Measurements from ENCODE around the gene ACTL6B. TPM values are rescaled to one million over a fixed set of nuclear protein-coding genes. Genes with fewer than 3 reads are reported as not detected.

ACTL6B gene
- total and polyA plus RNA-seq, 7 experiments from 2014 or later, result not detected

GRCh38 chr7:100679129-100679926 lies 23.1 kb upstream of the ACTL6B start:
- CTCF ChIA-PET, result interaction anchor here (1.7 to 5.8 kb wide), 2 partner anchors 12 to 45 kb away, joined by 3 to 33 read pairs; no protein-coding TSS in a partner anchor
- Histone ChIP-seq H3K27ac (ENCODE audit: low read depth, low read length) (peak overlapping the region; percentile 10), H3K36me3 (ENCODE audit: control insufficient read depth in 2 of 3, insufficient read depth in 3 of 3, low read length in 3 of 3) (peaks cover 0 to 81% (median 8%) of the 10 kb centered on the region in 3 experiments), H3K9me3 (ENCODE audit: control insufficient read depth in 2 of 3, low read length in 3 of 3) (no peaks in the 10 kb centered on the region), H3K4me1 (ENCODE audit: control insufficient read depth in 2 of 2, insufficient read depth in 2 of 2, low read length in 2 of 2) (peaks cover 0 to 22% of the 10 kb centered on the region in 2 donors), H3K27me3 (ENCODE audit: control insufficient read depth in 2 of 2, insufficient read depth in 2 of 2, low read length in 2 of 2) (no peaks in the 10 kb centered on the region), H3K4me3 (ENCODE audit: low read length) (no peak overlapping the region)
- Mint-ChIP-seq H3K27me3 (no peaks in the 10 kb centered on the region), H3K9me3 (peaks cover 0 to 1% (median 0%) of the 10 kb centered on the region in 11 donors), H3K4me3 (peak overlapping the region in 4 of 10 donors; percentile 12 to 56 (median 40)), H3K4me1 (peaks cover 21 to 50% (median 30%) of the 10 kb centered on the region in 7 donors), H3K36me3 (peaks cover 0 to 15% (median 0%) of the 10 kb centered on the region in 5 donors), H3K27ac (peak overlapping the region in 5 of 9 donors; percentile 26 to 83 (median 78))
- ATAC-seq (no peak), DNase-seq (no peak)
- POLR2A ChIA-PET, result interaction anchor here (0.7 to 5.5 kb wide), 9 partner anchors 9 to 114 kb away, joined by 3 to 37 read pairs (median 5); partner anchors contain the start of genes FBXO24, LRCH4 and MOSPD3
- intact Hi-C loops (cut with micrococcal nuclease), result loop anchor here in 1 of 2 donors (5.0 to 10.0 kb wide), 2 partner anchors 565 to 577 kb away; partner anchors contain the start of genes AP4M1, FIS1 and MCM7

DNA sequence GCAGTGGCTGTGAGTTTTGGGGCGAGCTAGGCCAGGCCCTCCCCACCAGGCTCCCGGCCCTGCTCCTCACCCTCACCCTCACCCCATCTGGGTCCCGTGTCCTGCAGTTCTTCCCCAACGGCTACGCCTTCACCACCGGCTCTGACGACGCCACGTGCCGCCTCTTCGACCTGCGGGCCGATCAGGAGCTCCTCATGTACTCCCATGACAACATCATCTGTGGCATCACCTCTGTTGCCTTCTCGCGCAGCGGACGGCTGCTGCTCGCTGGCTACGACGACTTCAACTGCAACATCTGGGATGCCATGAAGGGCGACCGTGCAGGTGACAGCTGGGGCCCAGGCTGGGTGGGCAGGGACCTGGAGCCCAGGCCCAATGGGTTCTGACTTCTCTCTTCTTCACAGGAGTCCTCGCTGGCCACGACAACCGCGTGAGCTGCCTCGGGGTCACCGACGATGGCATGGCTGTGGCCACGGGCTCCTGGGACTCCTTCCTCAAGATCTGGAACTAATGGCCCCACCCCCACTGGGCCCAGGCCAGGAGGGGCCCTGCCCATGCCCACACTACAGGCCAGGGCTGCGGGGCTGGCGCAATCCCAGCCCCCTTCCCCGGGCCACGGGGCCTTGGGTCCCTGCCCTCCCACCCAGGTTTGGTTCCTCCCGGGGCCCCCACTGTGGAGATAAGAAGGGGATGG lies 22.2 kb upstream of the ACTL6B start:
- intact Hi-C loops (cut with micrococcal nuclease), result loop anchor here in 1 of 2 donors (5.0 to 10.0 kb wide), 2 partner anchors 566 to 576 kb away; partner anchors contain the start of genes AP4M1, FIS1 and MCM7
- Mint-ChIP-seq H3K36me3 (peaks cover 0 to 15% (median 0%) of the 10 kb centered on the region in 5 donors), H3K27me3 (no peaks in the 10 kb centered on the region), H3K9me3 (peaks cover 0 to 3% (median 0%) of the 10 kb centered on the region in 11 donors), H3K27ac (peak overlapping the region in 5 of 9 donors; percentile 7 to 78 (median 58)), H3K4me3 (peak overlapping the region in 5 of 10 donors; percentile 20 to 60 (median 40)), H3K4me1 (peaks cover 21 to 50% (median 30%) of the 10 kb centered on the region in 7 donors)
- Histone ChIP-seq H3K4me3 (ENCODE audit: low read length) (no peak overlapping the region), H3K27ac (ENCODE audit: low read depth, low read length) (peak overlapping the region; percentile 35), H3K9me3 (ENCODE audit: control insufficient read depth in 2 of 3, low read length in 3 of 3) (no peaks in the 10 kb centered on the region), H3K4me1 (ENCODE audit: control insufficient read depth in 2 of 2, insufficient read depth in 2 of 2, low read length in 2 of 2) (peaks cover 0 to 22% of the 10 kb centered on the region in 2 donors), H3K36me3 (ENCODE audit: control insufficient read depth in 2 of 3, insufficient read depth in 3 of 3, low read length in 3 of 3) (peaks cover 0 to 74% (median 8%) of the 10 kb centered on the region in 3 experiments), H3K27me3 (ENCODE audit: control insufficient read depth in 2 of 2, insufficient read depth in 2 of 2, low read length in 2 of 2) (no peaks in the 10 kb centered on the region)
- ATAC-seq (no peak), DNase-seq (no peak)
- POLR2A ChIA-PET, result interaction anchor here (1.3 to 5.5 kb wide), 5 partner anchors 10 to 196 kb away, joined by 3 to 37 read pairs (median 10); partner anchors contain the start of gene SRRT
- CTCF ChIA-PET, result interaction anchor here (1.7 to 5.8 kb wide), 2 partner anchors 13 to 44 kb away, joined by 3 to 33 read pairs; no protein-coding TSS in a partner anchor

GRCh38 chr7:100677308-100678267 lies 21.3 kb upstream of the ACTL6B start:
- no peaks in the 10 kb centered on the region for H3K27me3 Mint-ChIP-seq
- CTCF ChIA-PET, result interaction anchor here (1.0 to 5.8 kb wide), 2 partner anchors 14 to 93 kb away, joined by 3 to 33 read pairs; no protein-coding TSS in a partner anchor
- H3K36me3 Mint-ChIP-seq, result peaks cover 0 to 14% (median 0%) of the 10 kb centered on the region in 5 donors
- H3K4me1 Mint-ChIP-seq, result peaks cover 21 to 50% (median 32%) of the 10 kb centered on the region in 7 donors
- Histone ChIP-seq H3K27ac (ENCODE audit: low read depth, low read length) (peak overlapping the region; percentile 98), H3K4me3 (ENCODE audit: low read length) (no peak overlapping the region), H3K4me1 (ENCODE audit: control insufficient read depth in 2 of 2, insufficient read depth in 2 of 2, low read length in 2 of 2) (peaks cover 0 to 22% of the 10 kb centered on the region in 2 donors), H3K9me3 (ENCODE audit: control insufficient read depth in 2 of 3, low read length in 3 of 3) (no peaks in the 10 kb centered on the region), H3K36me3 (ENCODE audit: control insufficient read depth in 2 of 3, insufficient read depth in 3 of 3, low read length in 3 of 3) (peaks cover 0 to 66% (median 8%) of the 10 kb centered on the region in 3 experiments), H3K27me3 (ENCODE audit: control insufficient read depth in 2 of 2, insufficient read depth in 2 of 2, low read length in 2 of 2) (no peaks in the 10 kb centered on the region)
- peaks cover 0 to 4% (median 0%) of the 10 kb centered on the region in 11 donors for H3K9me3 Mint-ChIP-seq
- POLR2A ChIA-PET, result interaction anchor here (1.2 to 3.8 kb wide), 10 partner anchors 11 to 248 kb away, joined by 3 to 32 read pairs (median 12); partner anchors contain the start of genes FBXO24, GIGYF1, LRCH4 and MOSPD3
- intact Hi-C loops (cut with micrococcal nuclease), result loop anchor here in 1 of 2 donors (5.0 to 10.0 kb wide), 2 partner anchors 567 to 575 kb away; partner anchors contain the start of genes AP4M1, FIS1 and MCM7
- ATAC-seq, result no peak
- no peak for DNase-seq
- H3K27ac Mint-ChIP-seq, result peak overlapping the region; percentile 58 to 86 (median 78)
- H3K4me3 Mint-ChIP-seq, result peak overlapping the region in 9 of 10 donors; percentile 20 to 87 (median 74)

DNA sequence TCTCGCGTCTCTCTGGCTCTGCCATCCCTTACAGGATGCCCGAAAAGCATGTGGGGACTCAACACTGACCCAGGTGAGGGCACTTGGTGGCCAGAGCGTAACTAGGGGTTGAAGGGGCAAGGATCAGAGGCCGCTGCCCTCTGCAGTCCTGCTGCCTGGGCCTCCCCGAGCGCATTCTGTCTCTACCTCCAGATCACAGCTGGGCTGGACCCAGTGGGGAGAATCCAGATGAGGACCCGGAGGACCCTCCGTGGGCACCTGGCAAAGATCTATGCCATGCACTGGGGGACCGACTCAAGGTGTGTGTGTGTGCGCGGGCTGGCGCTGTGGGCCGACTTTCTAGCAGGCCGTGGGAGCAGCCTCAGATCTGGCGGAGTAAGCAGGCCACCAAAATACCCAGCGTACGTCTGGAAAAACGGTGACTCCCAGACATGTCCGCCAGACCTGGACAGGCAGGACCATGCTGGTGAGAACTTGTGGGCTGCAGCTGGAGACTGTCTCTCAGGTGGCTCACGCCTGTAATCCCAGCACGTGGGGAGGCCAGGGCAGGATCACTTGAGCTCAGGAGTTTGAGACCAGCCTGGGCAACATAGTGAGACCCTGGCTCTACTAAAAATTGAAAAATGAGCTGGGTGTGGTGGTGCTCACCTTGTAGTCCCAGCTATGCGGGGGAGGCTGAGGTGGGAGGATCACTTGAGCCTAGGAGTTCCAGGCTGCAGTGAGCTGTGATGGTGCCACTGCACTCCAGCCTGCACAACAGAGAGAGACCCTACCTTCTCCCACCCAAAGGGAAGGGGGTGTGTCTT lies 20.5 kb upstream of the ACTL6B start:
- ATAC-seq (no peak), DNase-seq (no peak)
- POLR2A ChIA-PET, result interaction anchor here (0.8 to 3.8 kb wide), 14 partner anchors 12 to 557 kb away, joined by 3 to 32 read pairs (median 6); partner anchors contain the start of genes CNPY4, FBXO24, GIGYF1 and LRCH4
- Histone ChIP-seq H3K9me3 (ENCODE audit: control insufficient read depth in 2 of 3, low read length in 3 of 3) (no peaks in the 10 kb centered on the region), H3K36me3 (ENCODE audit: control insufficient read depth in 2 of 3, insufficient read depth in 3 of 3, low read length in 3 of 3) (peaks cover 0 to 57% (median 5%) of the 10 kb centered on the region in 3 experiments), H3K4me3 (ENCODE audit: low read length) (peak overlapping the region; percentile 60), H3K27me3 (ENCODE audit: control insufficient read depth in 2 of 2, insufficient read depth in 2 of 2, low read length in 2 of 2) (no peaks in the 10 kb centered on the region), H3K27ac (ENCODE audit: low read depth, low read length) (peak overlapping the region; percentile 98), H3K4me1 (ENCODE audit: control insufficient read depth in 2 of 2, insufficient read depth in 2 of 2, low read length in 2 of 2) (peaks cover 0 to 17% of the 10 kb centered on the region in 2 donors)
- Mint-ChIP-seq H3K4me1 (peaks cover 18 to 46% (median 33%) of the 10 kb centered on the region in 7 donors), H3K27ac (peak overlapping the region; percentile 85 to 94 (median 87)), H3K36me3 (peaks cover 0 to 14% (median 0%) of the 10 kb centered on the region in 5 donors), H3K4me3 (peak overlapping the region; percentile 65 to 98 (median 83)), H3K27me3 (peaks cover 0 to 3% (median 0%) of the 10 kb centered on the region in 5 donors), H3K9me3 (peaks cover 0 to 4% (median 0%) of the 10 kb centered on the region in 11 donors)
- intact Hi-C loops (cut with micrococcal nuclease), result loop anchor here in 1 of 2 donors (5.0 to 10.0 kb wide), 2 partner anchors 568 to 574 kb away; partner anchors contain the start of genes AP4M1, FIS1 and MCM7
- CTCF ChIA-PET, result interaction anchor here (1.0 to 5.8 kb wide), 2 partner anchors 15 to 92 kb away, joined by 3 to 33 read pairs; no protein-coding TSS in a partner anchor
